ENCODE results near the gene HPCA.

The HPCA gene

DNA sequence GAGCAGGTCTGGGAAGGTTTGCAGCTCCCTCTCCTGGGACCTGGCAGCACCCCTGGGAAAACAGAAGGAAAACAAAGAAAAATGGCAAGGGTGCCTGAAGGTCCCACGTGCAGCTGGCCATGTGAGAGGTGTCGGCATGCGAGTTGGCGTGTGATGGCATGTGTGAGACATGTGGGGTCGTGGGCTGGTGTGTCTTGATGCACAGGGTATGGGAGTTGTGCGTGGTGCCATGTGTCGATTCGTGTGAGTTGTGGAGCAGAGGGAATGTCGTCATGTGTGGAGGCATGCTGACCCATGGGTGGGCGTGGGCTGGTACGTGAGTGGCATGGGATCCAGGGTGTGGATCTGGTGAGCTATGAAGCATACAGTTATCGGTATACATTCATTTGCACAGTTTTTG is 1.3 kb downstream of the HPCA start:
- in situ Hi-C loops (cut with HindIII; ENCODE audit: low pct_unique_long_range_greater_than_20kb, low sequenced_read_pairs): no loop called here
- no peak for TF ChIP-seq JUND (IDR thresholded peaks at IDR 0.05; ENCODE audit: low read depth)

DNA sequence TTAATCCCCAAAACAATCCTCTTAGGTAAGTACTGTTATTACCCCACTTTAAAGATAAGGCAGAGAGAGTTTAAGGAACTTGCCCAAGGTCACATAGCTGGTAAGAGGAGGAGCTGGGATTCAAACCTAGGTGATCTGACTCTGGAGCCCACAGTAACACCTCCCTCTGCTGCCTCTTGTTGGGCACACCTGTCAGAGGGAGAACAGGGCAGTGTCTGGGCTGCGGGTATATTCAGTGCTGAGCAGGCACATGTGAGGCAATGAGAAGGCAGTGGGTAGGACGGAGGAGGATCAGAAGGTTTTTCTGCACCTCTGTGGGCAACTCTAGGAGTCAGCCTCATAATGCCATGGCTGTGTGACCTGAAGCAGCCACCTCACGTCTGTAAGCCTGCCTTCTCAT is 1.8 kb downstream of the HPCA start:
- no peak for TF ChIP-seq JUND (IDR thresholded peaks at IDR 0.05; ENCODE audit: low read depth)
- in situ Hi-C loops (cut with HindIII; ENCODE audit: low pct_unique_long_range_greater_than_20kb, low sequenced_read_pairs): no loop called here
- DNase-seq (ENCODE audit: low read depth in 1 of 2, low spot score in 1 of 2): no peak

More for the DNA sequence above, 1.3 kb downstream of the HPCA start:
- no peak for DNase-seq (ENCODE audit: low read depth in 1 of 2, low spot score in 1 of 2)

DNA sequence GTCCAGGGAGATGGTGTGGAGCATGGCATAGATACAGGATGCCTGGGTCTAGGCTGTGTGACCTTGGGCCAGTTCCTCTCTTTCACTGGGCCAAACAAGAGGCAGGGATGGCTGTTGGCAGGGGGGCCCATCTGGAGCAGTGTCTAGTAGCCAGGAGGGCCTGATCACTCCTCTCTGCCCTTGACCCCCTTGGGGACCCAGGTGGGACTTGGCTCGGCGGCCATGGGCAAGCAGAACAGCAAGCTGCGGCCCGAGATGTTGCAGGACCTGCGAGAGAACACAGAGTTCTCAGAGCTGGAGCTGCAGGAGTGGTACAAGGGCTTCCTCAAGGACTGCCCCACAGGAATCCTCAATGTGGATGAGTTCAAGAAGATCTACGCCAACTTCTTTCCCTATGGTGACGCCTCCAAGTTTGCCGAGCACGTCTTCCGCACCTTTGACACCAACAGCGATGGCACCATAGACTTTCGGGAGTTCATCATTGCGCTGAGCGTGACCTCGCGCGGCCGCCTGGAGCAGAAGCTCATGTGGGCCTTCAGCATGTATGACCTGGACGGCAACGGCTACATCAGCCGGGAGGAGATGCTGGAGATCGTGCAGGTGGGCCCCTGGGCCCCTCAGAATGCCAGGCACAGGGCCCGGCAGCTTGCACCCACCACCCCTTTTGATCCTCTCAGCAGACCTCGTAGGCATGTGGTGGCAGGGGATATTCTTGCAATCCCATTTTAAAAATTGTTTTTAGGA is 2.6 kb downstream of the HPCA start:
- no peak for TF ChIP-seq JUND (IDR thresholded peaks at IDR 0.05; ENCODE audit: low read depth)

DNA sequence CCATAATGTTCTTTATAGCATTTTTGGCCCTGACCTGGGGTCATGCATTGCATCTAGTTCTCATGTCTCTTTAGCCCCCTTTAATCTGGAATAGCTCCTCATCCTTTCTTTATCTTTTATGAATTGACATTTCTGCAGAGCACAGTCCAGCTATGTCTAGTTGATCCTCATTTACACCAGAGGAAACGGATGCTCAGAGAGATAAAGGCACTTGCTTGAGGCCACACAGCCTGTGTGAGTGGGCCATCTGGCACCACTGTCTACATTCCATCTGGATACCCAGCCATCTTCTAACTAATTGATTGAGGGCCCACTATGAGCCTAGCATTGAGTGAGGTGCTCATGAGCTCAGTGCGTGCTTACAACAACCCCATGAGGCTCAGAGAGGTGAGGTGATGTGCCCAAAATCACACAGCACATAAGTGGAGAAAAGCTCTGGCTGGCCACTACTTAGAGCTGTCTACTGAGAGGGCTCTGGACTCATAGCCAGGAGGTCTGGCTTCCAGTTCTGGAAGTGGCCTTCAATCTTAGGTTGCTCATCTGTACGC is 3.5 kb downstream of the HPCA start:
- in situ Hi-C loops (cut with HindIII; ENCODE audit: low pct_unique_long_range_greater_than_20kb, low sequenced_read_pairs): no loop called here
- DNase-seq (ENCODE audit: low read depth in 1 of 2, low spot score in 1 of 2): no peak
- no peak for TF ChIP-seq JUND (IDR thresholded peaks at IDR 0.05; ENCODE audit: low read depth)

More for the DNA sequence above, 2.6 kb downstream of the HPCA start:
- no peak for DNase-seq (ENCODE audit: low read depth in 1 of 2, low spot score in 1 of 2)
- in situ Hi-C loops (cut with HindIII; ENCODE audit: low pct_unique_long_range_greater_than_20kb, low sequenced_read_pairs): no loop called here

DNA sequence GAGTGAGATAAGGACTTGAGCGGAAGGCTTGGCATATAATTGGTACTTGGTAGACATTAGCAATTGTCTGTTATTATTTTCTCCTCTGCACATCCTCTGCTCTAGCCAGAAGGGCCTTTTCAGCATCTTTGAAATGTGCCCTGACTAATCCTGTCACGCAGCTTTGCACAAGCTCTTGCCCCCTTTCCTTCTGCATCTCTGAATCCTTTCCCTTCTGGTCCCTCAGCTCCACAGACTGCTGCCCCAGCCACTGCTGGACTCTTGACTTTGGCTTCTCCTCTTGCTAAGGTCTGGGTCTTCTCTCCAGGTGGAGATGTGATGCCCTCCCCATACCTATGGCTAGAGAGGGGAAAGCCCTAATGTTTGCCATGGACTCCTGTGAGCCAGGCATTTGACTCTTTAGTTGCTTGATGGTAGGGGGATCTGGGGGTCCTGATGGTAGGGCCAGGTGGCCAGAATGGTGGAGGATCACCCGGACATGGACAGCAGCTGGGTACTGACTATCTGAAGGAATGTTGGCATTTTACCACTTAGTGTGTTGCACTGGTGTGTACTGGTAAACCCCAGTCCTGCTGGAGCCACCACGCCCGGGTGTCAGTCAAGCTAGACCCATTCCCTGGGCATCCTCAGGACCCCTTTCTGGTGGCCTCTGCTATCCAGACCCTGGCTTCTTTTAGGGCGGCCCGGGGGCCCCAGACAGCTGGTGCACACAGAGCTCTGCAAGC is 4.4 kb downstream of the HPCA start:
- no peak for TF ChIP-seq JUND (IDR thresholded peaks at IDR 0.05; ENCODE audit: low read depth)
- DNase-seq (ENCODE audit: low read depth in 1 of 2, low spot score in 1 of 2): no peak
- in situ Hi-C loops (cut with HindIII; ENCODE audit: low pct_unique_long_range_greater_than_20kb, low sequenced_read_pairs): no loop called here

DNA sequence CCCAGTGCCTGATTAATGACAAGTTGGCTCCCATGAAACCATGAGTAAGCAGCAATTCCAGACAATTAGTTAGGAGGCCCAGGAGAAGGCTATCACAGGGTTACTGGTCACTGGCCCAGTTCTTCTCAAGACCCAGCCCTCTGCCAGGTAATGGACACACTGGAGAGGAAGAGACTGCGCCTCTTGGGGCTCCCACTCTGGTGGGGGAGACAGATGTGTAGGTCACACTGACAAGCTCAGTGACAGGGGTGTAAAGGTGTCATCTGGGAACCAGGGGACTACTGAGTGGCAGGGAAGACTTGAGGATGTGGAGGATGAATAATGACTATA is 4.9 kb downstream of the HPCA start:
- DNase-seq (ENCODE audit: low read depth in 1 of 2, low spot score in 1 of 2): no peak
- no peak for TF ChIP-seq JUND (IDR thresholded peaks at IDR 0.05; ENCODE audit: low read depth)
- in situ Hi-C loops (cut with HindIII; ENCODE audit: low pct_unique_long_range_greater_than_20kb, low sequenced_read_pairs): no loop called here

DNA sequence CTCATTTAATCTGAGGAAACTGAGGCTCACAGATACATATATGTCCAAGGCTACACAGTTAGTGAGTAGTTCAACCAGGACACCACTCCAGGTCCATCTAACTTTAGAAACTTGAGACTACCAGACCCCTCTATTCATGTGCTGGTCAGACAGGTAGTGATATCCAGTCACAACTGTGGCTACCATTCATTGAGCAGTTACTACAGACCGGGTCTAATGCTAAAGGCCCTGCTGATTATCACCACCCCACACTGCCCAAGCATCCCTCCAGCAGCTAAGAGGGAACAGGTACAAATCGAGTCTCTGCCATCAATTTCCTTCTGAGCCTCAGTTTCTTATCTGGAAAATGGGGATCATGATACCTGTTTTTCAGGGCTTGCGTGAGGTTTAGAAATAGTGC is 5.3 kb downstream of the HPCA start:
- TF ChIP-seq JUND (IDR thresholded peaks at IDR 0.05; ENCODE audit: low read depth): no peak
- DNase-seq (ENCODE audit: low read depth in 1 of 2, low spot score in 1 of 2): no peak
- in situ Hi-C loops (cut with HindIII; ENCODE audit: low pct_unique_long_range_greater_than_20kb, low sequenced_read_pairs): no loop called here

DNA sequence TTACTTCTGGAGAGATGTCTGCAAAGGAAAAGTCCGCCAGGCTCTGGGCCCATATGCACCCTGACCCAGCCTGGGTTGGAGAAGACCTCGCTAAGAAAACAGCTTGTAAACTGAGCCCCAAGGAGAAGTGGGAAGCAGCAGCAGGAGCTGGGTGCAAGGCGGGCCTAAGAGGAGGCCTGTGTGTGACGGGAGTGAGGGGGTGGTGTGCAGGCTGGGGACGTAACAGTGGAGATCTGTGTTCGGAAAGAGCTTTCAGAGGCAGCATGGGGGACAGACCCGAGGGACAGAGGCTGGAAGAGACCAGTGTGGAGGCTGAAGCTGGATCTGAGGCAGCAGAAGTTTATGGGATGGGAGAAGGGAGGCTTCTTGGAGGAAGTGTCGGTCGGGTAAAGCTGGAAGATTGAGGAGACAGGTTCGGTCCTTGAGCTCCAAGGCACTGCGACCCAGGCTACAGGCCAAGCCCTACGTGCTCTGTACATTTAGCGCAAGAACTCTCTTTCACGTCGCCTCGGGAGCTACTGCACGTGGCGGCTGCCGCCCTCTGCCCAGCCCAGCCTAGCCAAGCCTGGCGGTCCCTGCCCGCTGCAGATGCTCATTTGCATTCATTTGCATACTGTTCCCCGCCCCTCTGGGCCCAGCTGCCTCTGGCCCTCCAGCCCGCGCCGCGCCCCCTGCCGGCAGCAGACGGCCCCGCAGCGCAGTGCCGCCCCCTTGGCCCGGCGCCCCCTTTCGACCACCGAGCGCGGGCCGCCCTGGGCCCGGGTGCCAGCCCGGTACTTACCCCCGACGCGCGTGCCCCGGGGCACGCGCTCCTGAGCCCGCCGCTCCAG is 6.3 kb downstream of the HPCA start:
- in situ Hi-C loops (cut with HindIII; ENCODE audit: low pct_unique_long_range_greater_than_20kb, low sequenced_read_pairs): no loop called here
- peak in 1 of 2 experiments; percentile 29 for DNase-seq (ENCODE audit: low read depth in 1 of 2, low spot score in 1 of 2)
- no peak for TF ChIP-seq JUND (IDR thresholded peaks at IDR 0.05; ENCODE audit: low read depth)

DNA sequence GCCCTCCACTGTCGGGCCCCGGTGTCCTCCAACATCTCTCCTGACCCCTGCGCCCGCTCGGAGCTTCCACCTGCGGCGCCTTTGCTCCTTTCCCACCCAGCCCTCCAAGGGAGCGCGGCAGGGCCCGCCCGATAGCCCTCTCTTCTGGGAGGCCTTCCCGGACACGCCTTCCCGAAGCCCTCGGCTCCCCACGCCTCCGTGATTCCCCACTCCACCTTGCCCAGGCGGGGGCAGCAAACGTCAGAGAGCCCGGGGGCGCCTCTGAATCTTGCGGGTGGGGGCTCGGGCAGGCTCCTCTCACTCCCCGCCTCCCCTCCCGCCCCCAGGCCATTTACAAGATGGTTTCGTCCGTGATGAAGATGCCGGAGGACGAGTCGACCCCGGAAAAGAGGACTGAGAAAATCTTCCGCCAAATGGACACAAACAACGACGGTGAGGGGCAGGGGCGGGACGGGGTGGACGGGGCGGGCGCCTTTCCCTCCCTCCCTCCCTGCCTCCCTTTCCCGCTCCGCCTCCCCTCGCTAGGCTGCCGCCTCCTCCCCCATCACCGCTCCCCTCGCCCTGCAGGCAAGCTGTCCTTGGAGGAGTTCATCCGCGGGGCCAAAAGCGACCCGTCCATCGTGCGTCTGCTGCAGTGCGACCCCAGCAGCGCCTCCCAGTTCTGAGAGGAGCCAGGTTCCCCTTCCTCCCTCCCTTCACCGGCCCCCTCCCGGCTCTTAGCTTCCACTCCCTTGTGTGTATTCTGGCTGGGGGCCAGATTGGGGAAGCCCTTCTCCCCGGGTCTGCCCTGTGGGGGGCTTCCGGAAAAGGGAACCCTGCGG is 7.1 kb downstream of the HPCA start:
- no peak for TF ChIP-seq JUND (IDR thresholded peaks at IDR 0.05; ENCODE audit: low read depth)
- DNase-seq (ENCODE audit: low read depth in 1 of 2, low spot score in 1 of 2): no peak
- in situ Hi-C loops (cut with HindIII; ENCODE audit: low pct_unique_long_range_greater_than_20kb, low sequenced_read_pairs): no loop called here

DNA sequence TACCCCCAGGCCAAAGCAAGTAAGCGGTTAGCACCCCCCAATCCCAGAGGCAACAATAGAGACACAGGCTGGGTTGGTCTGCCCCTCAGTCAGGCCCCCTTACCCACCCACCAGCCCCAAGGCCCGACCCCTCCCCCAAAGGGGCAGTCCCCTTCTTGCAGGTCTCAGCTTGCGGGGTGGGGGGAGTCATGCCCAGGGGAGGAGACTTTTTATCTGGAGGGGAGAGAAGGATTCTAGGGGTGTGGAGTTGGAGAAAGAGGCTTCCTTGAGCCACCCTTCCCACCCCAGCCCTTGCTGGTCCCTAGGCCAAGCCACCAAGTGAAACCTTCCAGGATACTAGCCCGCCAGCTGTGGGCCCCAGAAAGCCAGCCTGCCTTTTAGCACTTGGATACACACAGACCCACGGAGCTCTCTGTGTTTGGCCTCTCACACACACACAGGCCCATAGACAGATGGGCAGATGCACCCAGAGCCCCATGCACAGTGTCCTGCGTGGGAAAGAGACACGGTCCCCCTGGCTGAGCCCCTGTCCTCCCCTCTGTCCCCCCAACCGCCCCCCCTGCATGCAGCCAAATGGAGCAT is 7.8 kb downstream of the HPCA start:
- DNase-seq (ENCODE audit: low read depth in 1 of 2, low spot score in 1 of 2): no peak
- TF ChIP-seq JUND (IDR thresholded peaks at IDR 0.05; ENCODE audit: low read depth): no peak
- in situ Hi-C loops (cut with HindIII; ENCODE audit: low pct_unique_long_range_greater_than_20kb, low sequenced_read_pairs): no loop called here

DNA sequence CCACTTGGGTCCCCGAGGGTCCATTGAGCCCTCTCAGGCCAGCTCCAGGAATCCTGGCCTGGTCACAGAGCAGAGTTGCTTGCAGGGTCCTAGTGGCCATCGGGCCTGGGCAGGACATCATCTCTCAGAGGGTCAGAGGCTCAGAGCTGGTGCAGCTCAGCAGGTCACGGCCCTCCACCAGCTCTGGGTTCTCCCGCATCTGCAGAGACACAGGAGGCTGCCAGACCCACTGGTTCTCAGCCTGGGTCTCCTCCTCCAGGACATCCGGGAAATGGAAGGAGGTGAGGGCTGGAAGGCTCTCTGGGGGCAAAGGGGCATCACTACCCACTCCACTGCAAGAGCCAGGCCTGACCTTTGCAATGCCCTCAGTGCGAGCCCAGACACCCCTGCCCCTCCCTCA is 8.4 kb downstream of the HPCA start:
- in situ Hi-C loops (cut with HindIII; ENCODE audit: low pct_unique_long_range_greater_than_20kb, low sequenced_read_pairs): no loop called here
- DNase-seq (ENCODE audit: low read depth in 1 of 2, low spot score in 1 of 2): no peak
- TF ChIP-seq JUND (IDR thresholded peaks at IDR 0.05; ENCODE audit: low read depth): no peak
